ENCODE results near the gene SAMD5. TPM values are rescaled to one million over a fixed set of nuclear protein-coding genes. Genes with fewer than 3 reads are reported as not detected.
A peak's percentile ranks its signal among the peaks of the same experiment; 100 is the strongest.

The SAMD5 gene
- total and polyA plus RNA-seq, 5 experiments from 2014 or later = not detected

GRCh38 chr6:147507162-147508041, 1.1 kb upstream of the SAMD5 start:
- Mint-ChIP-seq H3K4me3 (peak overlapping the region; percentile 32 to 78 (median 68)), H3K27me3 (peaks cover 42 to 61% (median 54%) of the 10 kb centered on the region in 5 donors), H3K27ac (no peak overlapping the region), H3K9me3 (no peaks in the 10 kb centered on the region), H3K4me1 (peaks cover 8 to 19% (median 14%) of the 10 kb centered on the region in 4 donors), H3K36me3 (peaks cover 0 to 2% (median 0%) of the 10 kb centered on the region in 3 donors)
- DNase-seq (no peak), ATAC-seq (no peak)
- POLR2A ChIA-PET = no interaction called here

- H3K36me3 Mint-ChIP-seq = peaks cover 0 to 2% (median 0%) of the 10 kb centered on the region in 3 donors
- H3K9me3 Mint-ChIP-seq = no peaks in the 10 kb centered on the region
- H3K27ac Mint-ChIP-seq = no peak overlapping the region
- peaks cover 8 to 19% (median 14%) of the 10 kb centered on the region in 4 donors for H3K4me1 Mint-ChIP-seq
- ATAC-seq (no peak), DNase-seq (no peak)
- peak overlapping the region; percentile 49 to 86 (median 72) for H3K4me3 Mint-ChIP-seq
- POLR2A ChIA-PET = no interaction called here
- H3K27me3 Mint-ChIP-seq = peaks cover 39 to 57% (median 47%) of the 10 kb centered on the region in 5 donors
These were observed 547 bp downstream of the SAMD5 start for GRCh38 chr6:147508866-147509608.

DNA sequence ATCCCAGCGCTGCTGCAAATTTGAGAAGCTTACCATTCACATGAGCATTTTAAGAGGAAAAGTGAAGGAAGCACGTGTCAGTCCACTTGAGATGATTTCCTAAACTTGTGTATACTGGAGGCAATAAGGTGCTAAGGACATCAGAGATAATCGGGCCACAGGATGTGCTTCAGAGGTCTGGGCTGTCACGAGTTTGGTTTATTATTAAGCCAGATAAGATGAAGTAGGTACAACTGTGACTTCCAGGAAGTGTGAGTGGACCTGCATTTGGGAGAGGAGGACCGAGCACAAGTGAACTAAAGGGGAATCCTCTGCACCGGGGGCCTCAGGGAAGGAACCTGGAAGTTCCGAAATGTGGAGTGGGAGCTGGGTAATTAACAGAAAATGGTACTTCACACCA, 1.4 kb downstream of the SAMD5 start:
- no peak for ATAC-seq
- H3K36me3 Mint-ChIP-seq = peaks cover 0 to 2% (median 0%) of the 10 kb centered on the region in 3 donors
- peak overlapping the region in 6 of 10 donors; percentile 35 to 69 (median 50) for H3K4me3 Mint-ChIP-seq
- peaks cover 39 to 54% (median 44%) of the 10 kb centered on the region in 5 donors for H3K27me3 Mint-ChIP-seq
- POLR2A ChIA-PET = no interaction called here
- H3K27ac Mint-ChIP-seq = no peak overlapping the region
- peaks cover 8 to 19% (median 14%) of the 10 kb centered on the region in 4 donors for H3K4me1 Mint-ChIP-seq
- no peak for DNase-seq
- H3K9me3 Mint-ChIP-seq = peaks cover 0 to under 1% (median 0%) of the 10 kb centered on the region in 9 donors

GRCh38 chr6:147510929-147511590, 2.6 kb downstream of the SAMD5 start:
- DNase-seq = no peak
- Mint-ChIP-seq H3K36me3 (peaks cover 0 to 2% (median 0%) of the 10 kb centered on the region in 3 donors), H3K9me3 (peaks cover 0 to 10% (median 0%) of the 10 kb centered on the region in 9 donors), H3K4me3 (no peak overlapping the region), H3K27me3 (peaks cover 35 to 49% (median 39%) of the 10 kb centered on the region in 5 donors), H3K27ac (no peak overlapping the region), H3K4me1 (peaks cover 8 to 19% (median 14%) of the 10 kb centered on the region in 4 donors)
- POLR2A ChIA-PET = no interaction called here
- ATAC-seq = no peak

DNA sequence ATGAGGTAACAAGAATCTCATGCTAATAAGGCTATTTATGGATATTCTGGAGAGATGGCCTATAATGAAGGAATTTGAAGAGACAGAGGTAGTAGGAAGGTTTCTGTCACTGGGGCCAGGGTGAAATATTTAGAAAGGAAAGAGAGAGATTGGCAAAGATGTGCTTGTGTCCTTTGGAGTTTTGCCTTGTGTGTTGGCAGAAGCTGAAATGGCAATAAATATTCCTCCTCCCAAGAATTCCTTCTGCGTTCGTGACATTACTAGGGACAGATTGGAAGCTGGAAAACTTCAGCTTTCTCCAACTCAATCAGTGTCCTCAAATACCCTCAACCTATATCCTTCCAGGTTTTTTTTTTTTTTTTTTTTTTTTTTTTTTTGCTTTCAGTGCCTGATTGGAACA, 6.3 kb downstream of the SAMD5 start:
- Mint-ChIP-seq H3K27me3 (peaks cover 15 to 28% (median 23%) of the 10 kb centered on the region in 5 donors), H3K4me3 (no peak overlapping the region), H3K36me3 (no peaks in the 10 kb centered on the region), H3K27ac (no peak overlapping the region), H3K4me1 (peaks cover 0 to 5% (median 0%) of the 10 kb centered on the region in 4 donors), H3K9me3 (peaks cover 0 to 10% (median 0%) of the 10 kb centered on the region in 9 donors)
- POLR2A ChIA-PET = no interaction called here
- ATAC-seq (no peak), DNase-seq (no peak)

- Mint-ChIP-seq H3K36me3 (no peaks in the 10 kb centered on the region), H3K4me3 (no peak overlapping the region), H3K9me3 (peaks cover 0 to 10% (median 0%) of the 10 kb centered on the region in 9 donors), H3K27ac (no peak overlapping the region), H3K27me3 (peaks cover 10 to 23% (median 18%) of the 10 kb centered on the region in 5 donors), H3K4me1 (peaks cover 0 to 3% (median 0%) of the 10 kb centered on the region in 4 donors)
- no peak for DNase-seq
- ATAC-seq = no peak
- POLR2A ChIA-PET = no interaction called here
These were observed 6.8 kb downstream of the SAMD5 start for GRCh38 chr6:147515327-147515726.

- POLR2A ChIA-PET = no interaction called here
- DNase-seq = no peak
- peaks cover 12 to 49% (median 14%) of the 10 kb centered on the region in 5 donors for H3K27me3 Mint-ChIP-seq
These were observed 14.1 kb downstream of the SAMD5 start for GRCh38 chr6:147522597-147522996.

DNA sequence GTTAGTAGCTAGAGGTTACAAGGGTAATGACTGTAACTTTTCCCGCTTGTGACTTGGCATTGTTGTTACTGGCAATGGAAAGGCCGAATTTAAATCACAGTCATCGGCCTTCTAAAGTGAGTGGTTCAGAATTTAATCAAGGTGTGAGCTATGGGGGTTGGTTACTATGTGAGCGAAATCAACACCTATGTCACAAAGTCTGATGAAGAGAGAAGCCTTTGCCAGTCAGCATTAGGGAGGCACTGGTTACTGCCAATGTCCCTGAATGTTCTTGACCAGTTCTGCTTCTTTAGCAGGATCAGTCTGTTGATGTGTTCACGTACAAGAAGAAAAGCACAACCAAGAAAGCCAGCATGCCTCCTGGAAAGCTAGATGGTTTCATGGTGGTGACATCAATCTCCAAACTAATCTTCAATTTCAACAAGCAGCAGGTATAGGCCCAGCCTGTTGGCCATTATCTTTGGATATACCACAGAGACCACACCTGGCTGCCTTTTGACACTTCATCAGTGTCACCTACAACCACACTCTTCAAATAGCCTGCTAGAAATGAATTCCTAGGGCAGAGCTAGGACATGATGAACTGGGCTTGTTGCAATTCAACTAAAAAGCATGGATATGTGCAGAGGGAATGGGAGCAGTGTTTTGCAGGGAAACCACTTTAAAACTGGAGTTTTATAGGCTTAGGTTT, 17.2 kb downstream of the SAMD5 start:
- peaks cover 6 to 9% (median 8%) of the 10 kb centered on the region in 4 donors for H3K4me1 Mint-ChIP-seq
- peaks cover 0 to 2% (median 0%) of the 10 kb centered on the region in 9 donors for H3K9me3 Mint-ChIP-seq
- DNase-seq (no peak), ATAC-seq (no peak)
- H3K27ac Mint-ChIP-seq = no peak overlapping the region
- POLR2A ChIA-PET = no interaction called here
- H3K36me3 Mint-ChIP-seq = no peaks in the 10 kb centered on the region
- peaks cover 15 to 49% (median 15%) of the 10 kb centered on the region in 5 donors for H3K27me3 Mint-ChIP-seq
- no peak overlapping the region for H3K4me3 Mint-ChIP-seq

More at GRCh38 chr6:147522597-147522996, 14.1 kb downstream of the SAMD5 start:
- peaks cover 0 to 2% (median 0%) of the 10 kb centered on the region in 9 donors for H3K9me3 Mint-ChIP-seq
- no peak for ATAC-seq
- H3K27ac Mint-ChIP-seq = no peak overlapping the region
- no peaks in the 10 kb centered on the region for H3K36me3 Mint-ChIP-seq
- no peak overlapping the region for H3K4me3 Mint-ChIP-seq
- no peaks in the 10 kb centered on the region for H3K4me1 Mint-ChIP-seq

DNA sequence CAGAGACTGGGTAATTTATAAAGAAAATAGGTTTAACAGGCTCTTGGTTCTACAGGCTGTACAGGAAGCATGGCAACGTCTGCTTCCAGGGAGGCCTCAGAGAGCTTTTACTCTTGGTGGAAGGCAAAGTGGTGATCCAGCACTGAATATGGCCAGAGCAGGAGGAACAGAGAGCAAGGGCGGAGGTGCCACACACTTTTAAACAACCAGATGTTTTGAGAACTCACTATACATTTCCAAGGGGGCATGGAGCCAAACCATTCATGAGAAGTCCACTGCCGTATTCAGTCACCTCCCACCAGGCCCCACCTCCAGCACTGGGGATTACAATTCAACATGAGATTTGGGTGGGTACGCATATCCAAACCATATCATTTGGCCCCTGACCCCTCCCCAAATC, 18.7 kb downstream of the SAMD5 start:
- Mint-ChIP-seq H3K36me3 (no peaks in the 10 kb centered on the region), H3K27ac (no peak overlapping the region), H3K4me1 (peaks cover 10 to 16% (median 12%) of the 10 kb centered on the region in 4 donors), H3K4me3 (no peak overlapping the region), H3K9me3 (peaks cover 0 to 2% (median 0%) of the 10 kb centered on the region in 9 donors), H3K27me3 (peaks cover 15 to 45% (median 17%) of the 10 kb centered on the region in 5 donors)
- ATAC-seq = no peak
- no peak for DNase-seq
- POLR2A ChIA-PET = no interaction called here

- Mint-ChIP-seq H3K27me3 (peaks cover 19 to 38% (median 23%) of the 10 kb centered on the region in 5 donors), H3K36me3 (no peaks in the 10 kb centered on the region), H3K4me1 (peaks cover 10 to 16% (median 12%) of the 10 kb centered on the region in 4 donors), H3K27ac (no peak overlapping the region), H3K9me3 (peaks cover 0 to 2% (median 0%) of the 10 kb centered on the region in 9 donors), H3K4me3 (no peak overlapping the region)
- ATAC-seq (no peak), DNase-seq (no peak)
- POLR2A ChIA-PET = interaction anchor here (0.7 kb wide), 1 partner anchor 33 kb away, joined by 4 read pairs; no protein-coding TSS in a partner anchor
These were observed 20.1 kb downstream of the SAMD5 start for GRCh38 chr6:147528511-147529145.

Data from naive thymus-derived CD8-positive, alpha-beta T cell (primary cell).